RWPE1 (cell line): ENCODE measurements around the gene HBG2.

ENCODE experiments used
- CTCF ChIA-PET: fragments of 350-600 bp; sonication (Branson Sonifier 250); formaldehyde crosslinking; extraction: SDS; loops from one replicate; lab custom pipeline; 2021; lab: Yijun Ruan, JAX
- POLR2A ChIA-PET: fragments of 400-600 bp; formaldehyde crosslinking; extraction: SDS; loops from one replicate; lab custom pipeline; 2020; ENCODE audit warnings: antibody characterized with exemption; ENCODE audit not compliant: low non-redundant PET; lab: Yijun Ruan, JAX
- DNase-seq: peaks from one replicate; pipeline ENCODE4 v3.0.0; 2012; ENCODE audit warnings: low spot score
- H3K27ac ChIP-seq: fragments of 450-650 bp; 2 replicates; pipeline ENCODE4 v1.5.1; 2017
- TF ChIP-seq, protein P1 (sequence below): fragments of 450-650 bp; conservative IDR thresholded peaks from 2 replicates; pipeline ENCODE4 v1.5.1; 2017; ENCODE audit warnings: low read depth, mild to moderate bottlenecking

Gene HBG2

GRCh38 chr11:5245155-5245554 is 9.4 kb downstream of the HBG2 start:
- DNase-seq = no peak
- TF ChIP-seq, protein P1, sequence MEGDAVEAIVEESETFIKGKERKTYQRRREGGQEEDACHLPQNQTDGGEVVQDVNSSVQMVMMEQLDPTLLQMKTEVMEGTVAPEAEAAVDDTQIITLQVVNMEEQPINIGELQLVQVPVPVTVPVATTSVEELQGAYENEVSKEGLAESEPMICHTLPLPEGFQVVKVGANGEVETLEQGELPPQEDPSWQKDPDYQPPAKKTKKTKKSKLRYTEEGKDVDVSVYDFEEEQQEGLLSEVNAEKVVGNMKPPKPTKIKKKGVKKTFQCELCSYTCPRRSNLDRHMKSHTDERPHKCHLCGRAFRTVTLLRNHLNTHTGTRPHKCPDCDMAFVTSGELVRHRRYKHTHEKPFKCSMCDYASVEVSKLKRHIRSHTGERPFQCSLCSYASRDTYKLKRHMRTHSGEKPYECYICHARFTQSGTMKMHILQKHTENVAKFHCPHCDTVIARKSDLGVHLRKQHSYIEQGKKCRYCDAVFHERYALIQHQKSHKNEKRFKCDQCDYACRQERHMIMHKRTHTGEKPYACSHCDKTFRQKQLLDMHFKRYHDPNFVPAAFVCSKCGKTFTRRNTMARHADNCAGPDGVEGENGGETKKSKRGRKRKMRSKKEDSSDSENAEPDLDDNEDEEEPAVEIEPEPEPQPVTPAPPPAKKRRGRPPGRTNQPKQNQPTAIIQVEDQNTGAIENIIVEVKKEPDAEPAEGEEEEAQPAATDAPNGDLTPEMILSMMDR = no peak
- POLR2A ChIA-PET = no interaction called here
- CTCF ChIA-PET = no interaction called here
- no peak overlapping the region for H3K27ac ChIP-seq

DNA sequence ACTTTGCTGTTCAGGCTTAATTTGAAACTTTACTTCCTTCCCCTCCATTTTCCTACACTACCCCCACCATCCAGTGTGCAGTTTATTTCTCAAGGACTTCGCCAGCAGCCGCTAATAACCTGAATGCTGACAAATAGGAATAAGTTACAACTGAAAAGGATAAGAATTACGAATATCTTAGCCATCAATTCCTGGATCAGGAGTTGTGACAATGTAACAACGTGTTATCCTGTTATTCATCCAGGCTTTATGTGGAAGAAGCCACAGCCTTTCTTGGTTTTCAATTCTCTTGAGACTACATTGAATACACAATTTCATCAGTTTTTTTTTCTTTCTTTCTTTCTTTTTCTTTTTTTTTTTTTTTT is 10.8 kb downstream of the HBG2 start:
- H3K27ac ChIP-seq = no peak overlapping the region
- DNase-seq = no peak
- ChIA-PET CTCF (no interaction called here), POLR2A (no interaction called here)
- TF ChIP-seq, protein P1 = no peak

DNA sequence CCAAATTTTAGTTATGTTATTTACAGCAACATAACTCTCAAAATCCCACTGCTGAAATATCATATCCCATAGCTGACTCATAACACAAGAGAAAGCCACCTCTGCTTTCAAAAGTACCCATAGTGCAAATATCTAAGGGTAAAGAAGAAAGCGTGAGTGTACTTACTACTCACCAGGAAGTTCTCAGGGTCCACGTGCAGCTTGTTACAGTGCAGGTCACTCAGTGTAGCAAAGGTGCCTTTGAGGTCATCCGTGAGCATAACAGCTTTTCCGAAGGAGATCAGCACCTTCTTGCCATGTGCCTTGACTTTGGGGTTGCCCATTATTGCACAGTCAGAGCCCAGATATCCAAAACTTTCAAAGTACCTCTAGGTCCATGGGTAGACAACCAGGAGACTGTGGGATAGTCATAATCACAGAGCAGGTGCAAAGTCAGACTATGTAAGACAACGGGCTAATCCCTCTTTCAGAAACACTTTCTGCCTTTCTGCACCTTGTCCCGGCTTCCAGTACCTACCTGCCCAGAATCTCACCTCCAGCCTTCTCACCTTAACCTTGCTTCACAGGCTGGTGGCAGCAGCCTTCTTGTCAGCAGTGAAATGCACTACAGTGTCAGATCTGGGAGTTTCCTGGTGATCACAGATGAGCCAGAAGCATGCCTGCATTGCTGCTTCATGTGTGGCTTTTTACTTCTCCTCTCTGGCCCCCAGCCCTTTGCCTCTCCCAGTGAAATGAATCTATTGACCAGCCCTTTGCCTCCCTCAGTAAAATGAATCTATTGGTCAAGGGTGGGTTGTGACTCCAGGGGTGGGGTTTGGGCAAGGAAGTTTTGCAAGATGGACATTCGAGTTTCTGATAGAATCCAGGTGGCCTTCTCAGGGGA is 11.4 kb downstream of the HBG2 start:
- POLR2A ChIA-PET = no interaction called here
- no peak for DNase-seq
- CTCF ChIA-PET = no interaction called here
- H3K27ac ChIP-seq = no peak overlapping the region
- TF ChIP-seq, protein P1 = no peak

DNA sequence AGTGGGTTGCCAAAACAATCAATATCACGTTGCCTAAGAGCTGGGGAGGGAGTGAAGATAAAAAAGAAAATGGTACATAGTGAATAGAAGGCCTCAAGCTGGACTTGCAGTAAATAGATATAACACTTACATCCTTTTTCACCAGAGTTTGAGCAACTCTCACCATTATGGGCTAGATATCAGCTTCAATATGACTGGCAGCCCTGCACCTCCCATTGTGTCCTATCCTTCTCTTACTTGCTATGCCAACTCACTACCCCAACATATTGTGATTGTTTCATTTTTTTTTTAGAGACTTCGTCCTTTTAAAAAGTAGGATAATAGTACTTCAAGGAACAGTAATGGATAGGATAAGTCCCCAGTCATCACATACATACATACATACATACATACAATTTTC is 12.4 kb downstream of the HBG2 start:
- H3K27ac ChIP-seq = no peak overlapping the region
- TF ChIP-seq, protein P1 = no peak
- CTCF ChIA-PET = no interaction called here
- POLR2A ChIA-PET = no interaction called here
- no peak for DNase-seq

DNA sequence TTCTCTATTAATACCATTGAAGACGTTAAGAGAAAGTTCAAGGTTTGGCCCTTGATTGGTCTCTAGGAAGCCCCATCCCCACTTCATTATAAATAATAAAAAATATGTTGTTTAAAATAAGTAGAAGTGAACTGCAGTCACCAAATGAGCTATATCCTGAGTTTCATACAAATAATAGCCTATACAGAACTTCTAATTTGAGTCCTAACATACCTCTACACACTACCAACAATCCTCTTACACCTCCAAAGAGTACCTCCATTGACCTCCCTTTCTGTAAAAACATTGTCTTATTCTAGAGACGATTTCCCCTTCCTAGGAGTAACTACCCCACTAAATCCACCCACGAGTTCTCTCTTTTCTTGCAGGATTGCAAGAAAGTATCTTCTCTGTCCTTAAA is 13.1 kb downstream of the HBG2 start:
- no peak for DNase-seq
- ChIA-PET POLR2A (no interaction called here), CTCF (no interaction called here)
- TF ChIP-seq, protein P1 = no peak
- H3K27ac ChIP-seq = no peak overlapping the region

DNA sequence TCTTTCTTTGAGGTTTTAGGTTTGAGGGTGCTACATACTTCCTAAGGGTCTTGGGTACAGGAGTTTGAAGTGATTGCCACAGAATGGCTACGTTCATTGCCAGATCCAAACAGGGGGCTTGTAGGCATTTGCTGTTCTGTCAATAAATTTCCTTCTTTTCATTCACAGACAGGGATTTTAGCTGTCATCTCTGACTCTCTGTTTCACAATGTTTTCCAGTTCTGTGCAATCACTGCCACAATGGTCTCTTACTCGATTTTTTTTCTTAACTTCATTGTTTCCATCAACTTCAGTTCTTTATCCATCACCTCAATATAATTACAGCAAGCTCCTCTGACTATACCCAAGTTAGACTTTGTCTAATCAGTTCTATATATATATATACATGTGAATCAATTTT is 14.1 kb downstream of the HBG2 start:
- TF ChIP-seq, protein P1 = no peak
- ChIA-PET POLR2A (no interaction called here), CTCF (no interaction called here)
- no peak overlapping the region for H3K27ac ChIP-seq
- DNase-seq = no peak
